OCI-LY3 (cell line): ENCODE measurements around the gene USP20.

Source experiments
- CTCF ChIP-seq: fragments of 200-600, 300-600 bp; sonication (generic); IDR thresholded peaks from 2 replicates; pipeline ENCODE4 v1.5.1; 2014; ENCODE audit warnings: antibody characterized with exemption, low read length, low read depth
- EZH2phosphoT487 ChIP-seq: fragments of 200-600 bp; shearing (Covaris generic); IDR thresholded peaks from 2 replicates; pipeline ENCODE4 v1.6.1; 2018; ENCODE audit warnings: antibody characterized with exemption, mixed run types, low read depth

GRCh38 chr9:129897263-129897662, 62.0 kb downstream of the USP20 start:
- TF ChIP-seq CTCF (no peak), EZH2phosphoT487 (no peak)
